Activated naive CD4-positive, alpha-beta T cell (primary cell): ENCODE data around the gene CTTNBP2.

Source experiments
- DNase-seq, 4 experiments: peaks; one replicate each; lab custom pipeline; 2025; lab: John Stamatoyannopoulos, UW

Gene CTTNBP2

GRCh38 chr7:117818232-117818631 lies 55.0 kb downstream of the CTTNBP2 start:
- no peak for DNase-seq

- DNase-seq = no peak
These were observed 56.5 kb downstream of the CTTNBP2 start for GRCh38 chr7:117816727-117817126.

GRCh38 chr7:117811696-117812095 lies 61.5 kb downstream of the CTTNBP2 start:
- no peak for DNase-seq

- DNase-seq = no peak
These were observed 62.4 kb downstream of the CTTNBP2 start for GRCh38 chr7:117810642-117811512.

- DNase-seq = no peak
These were observed 63.3 kb downstream of the CTTNBP2 start for GRCh38 chr7:117809958-117810357.

GRCh38 chr7:117808910-117809705 lies 64.1 kb downstream of the CTTNBP2 start:
- no peak for DNase-seq

GRCh38 chr7:117808341-117808757 lies 64.9 kb downstream of the CTTNBP2 start:
- no peak for DNase-seq

GRCh38 chr7:117807676-117808075 lies 65.6 kb downstream of the CTTNBP2 start:
- no peak for DNase-seq

GRCh38 chr7:117806011-117806410 lies 67.2 kb downstream of the CTTNBP2 start:
- DNase-seq = no peak

GRCh38 chr7:117805241-117805640 lies 68.0 kb downstream of the CTTNBP2 start:
- DNase-seq = no peak

- DNase-seq = no peak
These were observed 69.8 kb downstream of the CTTNBP2 start for GRCh38 chr7:117803476-117803875.

- DNase-seq = no peak
These were observed 70.6 kb downstream of the CTTNBP2 start for GRCh38 chr7:117802660-117803059.

- DNase-seq = no peak
These were observed 72.4 kb downstream of the CTTNBP2 start for GRCh38 chr7:117800841-117801240.

GRCh38 chr7:117800406-117800805 lies 72.8 kb downstream of the CTTNBP2 start:
- DNase-seq = no peak

- DNase-seq = no peak
These were observed 76.4 kb downstream of the CTTNBP2 start for GRCh38 chr7:117796889-117797288.

GRCh38 chr7:117793976-117794375 lies 79.3 kb downstream of the CTTNBP2 start:
- DNase-seq = no peak

GRCh38 chr7:117793521-117793920 lies 79.7 kb downstream of the CTTNBP2 start:
- no peak for DNase-seq

- DNase-seq = no peak
These were observed 81.1 kb downstream of the CTTNBP2 start for GRCh38 chr7:117791877-117792780.

- DNase-seq = no peak
These were observed 82.5 kb downstream of the CTTNBP2 start for GRCh38 chr7:117790731-117791130.

- no peak for DNase-seq
These were observed 83.0 kb downstream of the CTTNBP2 start for GRCh38 chr7:117790251-117790650.

- no peak for DNase-seq
These were observed 87.8 kb downstream of the CTTNBP2 start for GRCh38 chr7:117785431-117785830.

GRCh38 chr7:117784315-117784714 lies 88.9 kb downstream of the CTTNBP2 start:
- no peak for DNase-seq
